ENCODE results near the gene DGCR6.
A peak's percentile ranks its signal among the peaks of the same experiment; 100 is the strongest.
"Not testable (repeated sequence)": the region's sequence is repeated elsewhere in the genome, so short reads cannot be mapped to it uniquely, and the experiment has no call there.

The DGCR6 gene

GRCh38 chr22:18947905-18948304 lies 41.8 kb downstream of the DGCR6 start:
- H3K4me3 ChIP-seq (ENCODE audit: low read depth, low read length) = no peak overlapping the region
- DNase-seq (ENCODE audit: low read depth, low spot score) = no peak
- POLR2A ChIA-PET = no interaction called here
- no peak for TF ChIP-seq CTCF (IDR thresholded peaks at IDR 0.05; ENCODE audit: insufficient read depth, low read length, missing control alignments)
- CTCF ChIA-PET = interaction anchor here (0.7 to 2.2 kb wide), 2 partner anchors 64 to 791 kb away, joined by 3 to 7 read pairs; no protein-coding TSS in a partner anchor

DNA sequence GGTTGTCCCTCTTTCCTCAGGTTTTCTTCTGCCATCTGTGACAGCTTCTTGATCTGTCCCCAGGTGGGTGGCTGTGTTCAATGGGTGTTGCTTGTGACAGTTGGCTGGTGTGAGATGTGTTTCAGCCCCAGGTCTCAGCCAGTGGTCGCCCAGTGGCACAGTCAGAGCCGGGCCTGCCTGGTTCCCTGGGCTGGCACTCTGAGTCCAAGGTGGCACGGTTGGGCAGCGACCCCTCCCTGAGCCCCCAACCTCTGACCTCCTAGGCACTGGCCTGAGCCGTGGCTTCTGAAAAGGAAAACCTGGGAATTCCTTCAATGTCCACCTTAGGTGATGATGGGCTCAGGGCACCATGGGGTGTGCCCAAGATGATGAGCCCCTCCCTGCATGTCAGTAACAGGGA lies 44.0 kb downstream of the DGCR6 start:
- POLR2A ChIA-PET = no interaction called here
- TF ChIP-seq CTCF (IDR thresholded peaks at IDR 0.05; ENCODE audit: insufficient read depth, low read length, missing control alignments) = no peak
- DNase-seq (ENCODE audit: low read depth, low spot score) = no peak
- CTCF ChIA-PET = interaction anchor here (2.2 to 2.6 kb wide), 2 partner anchors 12 to 793 kb away, joined by 7 read pairs; no protein-coding TSS in a partner anchor
- H3K4me3 ChIP-seq (ENCODE audit: low read depth, low read length) = no peak overlapping the region

DNA sequence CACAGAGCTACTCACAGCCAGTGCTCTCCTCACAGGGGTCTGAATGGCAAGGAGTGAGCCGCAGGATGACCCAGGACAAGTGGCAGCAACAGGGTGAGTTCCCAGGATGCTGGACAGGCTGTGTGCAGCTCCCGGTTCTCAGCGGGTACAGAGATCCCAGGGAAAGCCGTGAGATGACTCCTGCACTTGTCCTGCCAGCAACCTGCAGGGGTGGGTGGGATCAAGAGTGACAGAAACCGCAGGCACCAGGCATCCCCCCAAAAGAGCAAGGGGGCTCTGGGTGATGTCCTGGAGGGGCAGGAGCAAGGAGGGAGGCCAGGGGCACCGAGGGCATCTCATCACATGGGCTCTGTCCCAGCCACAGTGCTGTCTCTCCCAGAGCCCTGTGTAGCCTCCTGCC lies 45.9 kb downstream of the DGCR6 start:
- H3K4me3 ChIP-seq (ENCODE audit: low read depth, low read length) = no peak overlapping the region
- ChIA-PET POLR2A (no interaction called here), CTCF (no interaction called here)
- DNase-seq (ENCODE audit: low read depth, low spot score) = no peak
- no peak for TF ChIP-seq CTCF (IDR thresholded peaks at IDR 0.05; ENCODE audit: insufficient read depth, low read length, missing control alignments)

DNA sequence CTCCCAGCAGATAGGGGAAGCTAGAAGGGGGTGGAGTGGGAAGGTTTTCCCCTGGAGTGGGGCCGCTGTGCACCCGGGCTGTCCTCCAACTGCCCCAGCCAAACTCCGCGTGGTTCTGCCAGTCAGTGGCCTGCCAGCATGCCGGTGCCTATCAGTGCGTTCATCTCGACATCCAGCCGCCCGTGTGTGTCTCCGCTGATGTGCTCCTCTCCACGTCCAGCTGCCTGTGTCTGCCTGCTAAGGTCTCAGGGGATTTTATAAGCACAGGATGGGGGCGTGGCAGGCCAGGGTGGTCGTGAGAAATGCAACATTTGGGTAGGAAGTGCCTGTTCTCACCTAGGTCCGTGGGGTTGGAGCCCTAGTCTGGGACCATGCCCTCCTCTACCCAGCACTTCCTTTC lies 47.0 kb downstream of the DGCR6 start:
- POLR2A ChIA-PET; H3K4me3 ChIP-seq (ENCODE audit: low read depth, low read length); DNase-seq (ENCODE audit: low read depth, low spot score); CTCF ChIA-PET: not testable (repeated sequence)

- DNase-seq (ENCODE audit: low read depth, low spot score); POLR2A ChIA-PET; H3K4me3 ChIP-seq (ENCODE audit: low read depth, low read length): not testable (repeated sequence)
- CTCF ChIA-PET = interaction anchor here (0.6 to 1.6 kb wide), 7 partner anchors 8 to 675 kb away, joined by 3 to 4 read pairs (median 3); no protein-coding TSS in a partner anchor
- peak; percentile 80 for TF ChIP-seq CTCF (IDR thresholded peaks at IDR 0.05; ENCODE audit: insufficient read depth, low read length, missing control alignments)
Observed at GRCh38 chr22:18954303-18954989, 48.3 kb downstream of the DGCR6 start.

GRCh38 chr22:18954990-18955571 lies 49.0 kb downstream of the DGCR6 start:
- TF ChIP-seq CTCF (IDR thresholded peaks at IDR 0.05; ENCODE audit: insufficient read depth, low read length, missing control alignments) = no peak
- POLR2A ChIA-PET = no interaction called here
- H3K4me3 ChIP-seq (ENCODE audit: low read depth, low read length) = no peak overlapping the region
- CTCF ChIA-PET = interaction anchor here (1.2 to 2.3 kb wide), 5 partner anchors 8 to 675 kb away, joined by 3 to 12 read pairs (median 3); partner anchors contain the start of gene ESS2
- DNase-seq (ENCODE audit: low read depth, low spot score) = no peak

Measured in AG04449 (cell line).